ENCODE measurements around the gene SDF4. TPM values are rescaled to one million over a fixed set of nuclear protein-coding genes. Genes with fewer than 3 reads are reported as not detected.

The SDF4 gene
- total and polyA plus RNA-seq, 2 of the 8 experiments (the other 6 are each of a cell fraction or from before 2014, with no cell fraction given), result 45.5 to 75.6 TPM

DNA sequence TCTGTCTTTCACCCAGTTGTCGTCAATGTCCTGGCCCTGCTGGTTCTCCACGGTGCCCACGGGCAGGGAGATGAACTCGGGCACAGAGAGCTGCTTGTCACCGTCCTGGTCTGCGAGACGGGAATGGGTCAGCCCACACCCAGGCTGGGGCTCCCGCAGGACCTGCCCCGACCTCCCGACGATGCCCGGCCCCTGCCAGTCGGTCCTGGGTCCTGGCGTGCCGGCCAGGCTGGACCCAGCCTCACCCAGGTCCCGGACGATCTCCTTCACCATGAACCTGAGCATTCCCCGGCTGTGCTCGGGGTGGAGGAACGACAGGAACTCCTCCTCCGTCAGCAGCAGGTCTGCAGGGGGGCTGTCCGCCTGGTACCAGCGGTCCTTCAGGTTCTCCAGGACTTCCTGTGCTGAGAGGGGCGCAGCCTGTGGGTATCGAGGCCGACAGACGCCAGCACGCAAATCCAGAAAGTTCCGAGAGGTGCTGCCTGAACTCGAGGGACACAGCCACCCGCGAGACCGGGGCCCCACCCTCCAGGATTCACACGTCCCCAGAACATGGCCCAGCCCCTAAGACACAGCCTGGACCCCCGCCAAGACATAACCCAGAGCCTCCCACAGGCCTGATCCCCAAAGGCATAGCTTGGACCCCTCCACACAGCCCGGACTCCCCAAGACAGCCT is 13.1 kb downstream of the SDF4 start:
- Histone ChIP-seq H3K4me1 (replicated peaks in 1 of 4; ENCODE audit: control insufficient read depth in 3 of 4, insufficient read depth in 4 of 4, low read length in 3 of 4) (no peaks in the 10 kb centered on the region; a peak in 1 of 7 replicates), H3K4me2 (ENCODE audit: insufficient read depth in 1 of 2, low read depth in 2 of 2, low read length in 2 of 2) (no peak overlapping the region), H2AFZ (ENCODE audit: low read length) (no peak overlapping the region), H3K9me3 (ENCODE audit: insufficient read depth in 2 of 2, low read depth in 1 of 2, low read length in 1 of 2) (no peaks in the 10 kb centered on the region), H3K56ac (replicated peaks; ENCODE audit: insufficient read length, low read depth, low read length) (no peak overlapping the region), H2BK120ac (replicated peaks; ENCODE audit: low read depth, low read length) (no peak overlapping the region), H2BK15ac (ENCODE audit: low read length) (no peak overlapping the region), H2AK5ac (ENCODE audit: low read depth, low read length) (no peak overlapping the region), H3K9ac (replicated peaks in 1 of 4; ENCODE audit: extremely low read depth in 1 of 4, low read depth in 3 of 4, low read length in 3 of 4) (no peak overlapping the region), H3K4ac (replicated peaks; ENCODE audit: insufficient read length, low read depth, low read length) (no peak overlapping the region), H2BK20ac (ENCODE audit: low read length) (no peak overlapping the region), H3K27ac (ENCODE audit: low read depth, low read length) (no peak overlapping the region), H2BK5ac (ENCODE audit: low read depth, low read length) (no peak overlapping the region), H3K4me3 (ENCODE audit: extremely low read depth in 1 of 4, insufficient read depth in 2 of 4, low read depth in 3 of 4, low read length in 4 of 4) (no peak overlapping the region), H3K79me2 (ENCODE audit: control insufficient read depth in 1 of 2, insufficient read depth in 2 of 2, low read length in 2 of 2) (no peaks in the 10 kb centered on the region), H4K5ac (ENCODE audit: insufficient read length, low read depth, low read length) (no peak overlapping the region), H3K14ac (ENCODE audit: insufficient read length) (no peak overlapping the region), H3K27me3 (replicated peaks in 1 of 4; ENCODE audit: control insufficient read depth in 3 of 4, extremely low read depth in 1 of 4, insufficient read depth in 3 of 4, low read length in 3 of 4) (no peaks in the 10 kb centered on the region), H4K8ac (ENCODE audit: extremely low read depth, insufficient read depth, low read length) (no peak overlapping the region; the same call in 1 of the 2 replicates), H4K91ac (replicated peaks; ENCODE audit: insufficient read length, low read length) (no peak overlapping the region), H3K23ac (ENCODE audit: insufficient read length) (no peak overlapping the region), H4K20me1 (replicated peaks in 1 of 2; ENCODE audit: control insufficient read depth in 1 of 2, insufficient read depth in 2 of 2, low read length in 2 of 2) (peaks cover 3 to 14% of the 10 kb centered on the region in 2 experiments), H3K79me1 (ENCODE audit: low read depth, low read length) (peaks cover 5% of the 10 kb centered on the region; the same call in 1 of the 2 replicates), H3K18ac (ENCODE audit: extremely low read depth, low read length) (no peak overlapping the region), H2BK12ac (ENCODE audit: low read depth, low read length) (no peak overlapping the region), H3K36me3 (ENCODE audit: control insufficient read depth in 2 of 4, insufficient read depth in 4 of 4, low read length in 3 of 4) (peaks cover 2 to 36% (median 16%) of the 10 kb centered on the region in 4 experiments; a peak in 7 of 8 replicates), H3K23me2 (ENCODE audit: low read depth, low read length) (no peaks in the 10 kb centered on the region)
- FAIRE-seq, result no peak
- 96% methylated on average over 30 of the region's 36 CpGs; no CpG with 5 or more reads in 1 of the 2 experiments for WGBS, 2 experiments (ENCODE audit: extremely low coverage in 1 of 2, insufficient coverage in 1 of 2, insufficient read length in 1 of 2, insufficient replicate concordance in 2 of 2, low coverage in 1 of 2, low lambda C conversion rate in 2 of 2, missing lambda C conversion rate in 1 of 2)
- DNase-seq (ENCODE audit: low read depth in 1 of 2, low spot score in 2 of 2), result no peak
- TF ChIP-seq ASH2L (IDR thresholded peaks at IDR 0.05; ENCODE audit: low read length), result no peak
- TF ChIP-seq CREB1 (IDR thresholded peaks at IDR 0.05), result no peak
- no peak for TF ChIP-seq SIRT6 (IDR thresholded peaks at IDR 0.05; ENCODE audit: low read length)
- no peak for TF ChIP-seq SP2 (IDR thresholded peaks at IDR 0.05; ENCODE audit: low read length)
- no peak for TF ChIP-seq HDAC6 (IDR thresholded peaks at IDR 0.05; ENCODE audit: low read depth, low read length)
- no peak for TF ChIP-seq TAF1 (IDR thresholded peaks at IDR 0.05; ENCODE audit: low read depth, low read length)
- TF ChIP-seq SIX5 (IDR thresholded peaks at IDR 0.05; ENCODE audit: low read depth, low read length), result no peak
- TF ChIP-seq GTF2F1 (IDR thresholded peaks at IDR 0.05; ENCODE audit: borderline replicate concordance, low read depth, low read length), result no peak
- TF ChIP-seq SP1 (IDR thresholded peaks at IDR 0.05; ENCODE audit: low read depth, low read length), result no peak
- TF ChIP-seq YY1 (IDR thresholded peaks at IDR 0.05; ENCODE audit: low read depth, low read length), result no peak
- TF ChIP-seq HDAC2 (IDR thresholded peaks at IDR 0.05; ENCODE audit: borderline replicate concordance in 1 of 2, low read depth in 2 of 2, low read length in 2 of 2), result no peak
- POLR2A ChIA-PET (ENCODE audit: partially characterized antibody), result interaction anchor here (4.3 kb wide), 1 partner anchor 8 kb away, joined by 15 read pairs; no protein-coding TSS in a partner anchor
- CTCF ChIA-PET (ENCODE audit: partially characterized antibody), result interaction anchor here (1.1 to 2.3 kb wide), 6 partner anchors 11 to 96 kb away, joined by 3 to 9 read pairs (median 3); no protein-coding TSS in a partner anchor

All from H1 (cell line).